Midbrain (tissue), 1 donor: Measurements from ENCODE around the gene PLXNA3.

Experiments used
- DNase-seq: peaks from one replicate; lab custom pipeline; 2025; lab: John Stamatoyannopoulos, UW

Gene PLXNA3

DNA sequence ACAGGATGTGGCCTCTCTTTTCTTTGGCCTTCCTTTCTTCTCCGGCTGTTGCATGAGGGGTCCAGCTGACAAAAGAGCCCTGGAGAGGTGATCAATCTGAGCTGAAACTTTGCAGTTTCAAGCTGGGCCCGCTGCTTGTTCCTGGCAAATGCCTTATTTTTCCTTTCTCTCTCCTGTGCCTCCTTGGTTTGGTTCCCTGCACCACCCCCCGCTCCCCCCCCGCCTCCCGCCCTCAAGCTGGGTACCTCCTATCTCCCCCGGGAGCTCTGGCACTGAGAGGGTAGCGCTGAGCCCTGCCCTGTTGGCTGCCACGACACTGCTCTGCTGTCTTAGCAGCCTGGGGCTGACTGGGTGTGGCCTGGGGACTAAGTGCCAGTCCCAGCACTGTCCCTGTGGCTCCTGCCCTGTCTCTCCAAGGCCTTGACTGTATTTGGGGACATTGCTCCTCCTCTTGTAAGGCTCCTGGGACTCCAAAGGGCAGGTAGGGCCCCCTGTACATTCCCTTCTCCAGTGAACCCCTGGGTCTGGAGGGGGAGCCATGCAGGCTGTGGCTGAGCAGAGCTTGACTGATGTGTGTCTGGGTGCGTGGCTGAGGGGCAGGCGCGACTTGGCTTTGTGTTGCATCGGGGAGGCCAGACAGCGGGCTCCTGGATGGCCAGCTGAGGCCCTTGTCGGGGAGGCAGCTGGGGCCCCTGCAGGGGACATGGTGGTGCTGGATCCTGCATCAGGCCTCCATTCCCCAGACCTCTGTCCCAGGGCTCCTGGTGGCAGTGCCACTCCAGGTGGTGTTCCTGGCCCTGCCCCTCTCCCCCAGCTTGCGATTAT is 1.1 kb downstream of the PLXNA3 start:
- peak; percentile 9 for DNase-seq

- no peak for DNase-seq
These were observed 1.8 kb downstream of the PLXNA3 start for GRCh38 chrX:154459832-154460231.

- DNase-seq = no peak
These were observed 2.2 kb downstream of the PLXNA3 start for GRCh38 chrX:154460326-154460725.

GRCh38 chrX:154462396-154462795 is 4.3 kb downstream of the PLXNA3 start:
- DNase-seq = peak; percentile 2

GRCh38 chrX:154463611-154464220 is 5.6 kb downstream of the PLXNA3 start:
- no peak for DNase-seq

DNA sequence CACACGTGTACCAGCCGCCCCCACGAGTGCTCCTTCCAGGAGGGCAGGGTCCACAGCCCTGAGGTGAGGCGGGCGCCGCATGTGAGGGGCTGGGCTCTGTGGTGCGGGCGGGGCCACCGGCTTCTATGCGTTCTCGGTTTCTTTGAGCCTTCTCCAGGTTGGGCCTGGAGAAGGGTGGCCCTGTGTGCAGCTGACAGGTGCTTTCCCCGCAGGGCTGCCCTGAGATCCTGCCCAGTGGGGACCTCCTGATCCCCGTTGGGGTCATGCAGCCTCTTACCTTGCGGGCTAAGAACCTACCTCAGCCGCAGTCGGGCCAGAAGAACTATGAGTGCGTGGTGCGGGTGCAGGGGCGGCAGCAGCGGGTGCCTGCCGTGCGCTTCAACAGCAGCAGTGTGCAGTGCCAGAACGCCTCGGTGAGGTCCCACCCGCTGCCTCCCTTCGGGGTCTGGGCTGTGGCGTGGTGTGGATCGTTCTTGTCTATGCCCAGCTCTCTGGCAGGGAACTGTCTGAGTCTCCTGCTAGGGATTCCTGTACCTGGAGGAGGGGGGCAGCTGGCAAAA is 6.8 kb downstream of the PLXNA3 start:
- DNase-seq = no peak

DNA sequence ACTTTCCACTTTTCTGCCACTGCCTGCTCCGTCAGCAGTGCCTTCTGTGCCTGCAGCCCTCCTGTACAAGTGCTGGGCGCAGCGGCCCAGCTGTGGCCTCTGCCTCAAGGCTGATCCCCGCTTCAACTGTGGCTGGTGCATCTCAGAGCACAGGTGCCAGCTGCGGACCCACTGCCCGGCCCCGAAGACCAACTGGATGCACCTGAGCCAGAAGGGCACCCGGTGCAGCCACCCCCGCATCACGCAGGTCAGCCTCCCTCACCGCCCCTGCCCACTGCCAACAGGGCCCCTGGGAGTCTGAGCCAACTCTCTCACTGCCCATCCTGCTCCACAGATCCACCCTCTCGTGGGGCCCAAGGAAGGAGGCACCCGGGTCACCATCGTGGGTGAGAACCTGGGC is 7.5 kb downstream of the PLXNA3 start:
- no peak for DNase-seq

DNA sequence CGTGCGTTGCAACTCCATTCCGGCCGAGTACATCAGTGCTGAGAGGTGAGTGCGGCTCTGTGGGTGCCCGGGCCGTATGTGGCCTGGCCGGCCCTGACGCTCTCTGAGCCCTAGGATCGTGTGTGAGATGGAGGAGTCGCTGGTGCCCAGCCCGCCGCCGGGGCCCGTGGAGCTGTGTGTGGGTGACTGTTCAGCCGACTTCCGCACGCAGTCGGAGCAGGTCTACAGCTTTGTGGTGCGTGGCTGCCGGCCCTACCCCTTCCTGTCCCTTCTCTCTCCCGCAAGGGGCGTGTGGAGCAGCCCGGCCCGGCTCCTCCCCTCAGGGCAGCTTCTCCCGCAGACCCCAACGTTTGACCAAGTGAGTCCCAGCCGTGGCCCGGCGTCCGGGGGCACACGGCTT is 8.0 kb downstream of the PLXNA3 start:
- no peak for DNase-seq

GRCh38 chrX:154466907-154467306 is 8.8 kb downstream of the PLXNA3 start:
- no peak for DNase-seq

GRCh38 chrX:154467556-154467955 is 9.5 kb downstream of the PLXNA3 start:
- DNase-seq = no peak

GRCh38 chrX:154468217-154468616 is 10.1 kb downstream of the PLXNA3 start:
- no peak for DNase-seq

- DNase-seq = no peak
These were observed 11.0 kb downstream of the PLXNA3 start for GRCh38 chrX:154469114-154469513.

- no peak for DNase-seq
These were observed 11.8 kb downstream of the PLXNA3 start for GRCh38 chrX:154469880-154470279.

DNA sequence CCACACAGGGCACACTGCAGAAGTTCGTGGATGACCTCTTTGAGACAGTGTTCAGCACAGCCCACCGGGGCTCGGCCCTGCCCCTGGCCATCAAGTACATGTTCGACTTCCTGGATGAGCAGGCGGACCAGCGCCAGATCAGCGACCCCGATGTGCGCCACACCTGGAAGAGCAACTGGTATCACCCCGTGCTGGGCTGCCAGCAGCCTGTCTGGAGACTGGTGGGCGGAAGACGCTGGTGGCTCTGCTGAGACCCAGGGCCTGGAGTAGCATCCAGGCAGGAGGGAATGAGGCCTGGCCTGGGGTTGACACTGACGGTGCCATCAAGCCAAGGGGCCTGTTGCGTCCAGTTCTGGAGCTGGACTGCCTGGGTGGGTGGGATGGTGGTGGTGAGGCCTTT is 12.4 kb downstream of the PLXNA3 start:
- no peak for DNase-seq

- no peak for DNase-seq
These were observed 13.0 kb downstream of the PLXNA3 start for GRCh38 chrX:154470914-154471568.

DNA sequence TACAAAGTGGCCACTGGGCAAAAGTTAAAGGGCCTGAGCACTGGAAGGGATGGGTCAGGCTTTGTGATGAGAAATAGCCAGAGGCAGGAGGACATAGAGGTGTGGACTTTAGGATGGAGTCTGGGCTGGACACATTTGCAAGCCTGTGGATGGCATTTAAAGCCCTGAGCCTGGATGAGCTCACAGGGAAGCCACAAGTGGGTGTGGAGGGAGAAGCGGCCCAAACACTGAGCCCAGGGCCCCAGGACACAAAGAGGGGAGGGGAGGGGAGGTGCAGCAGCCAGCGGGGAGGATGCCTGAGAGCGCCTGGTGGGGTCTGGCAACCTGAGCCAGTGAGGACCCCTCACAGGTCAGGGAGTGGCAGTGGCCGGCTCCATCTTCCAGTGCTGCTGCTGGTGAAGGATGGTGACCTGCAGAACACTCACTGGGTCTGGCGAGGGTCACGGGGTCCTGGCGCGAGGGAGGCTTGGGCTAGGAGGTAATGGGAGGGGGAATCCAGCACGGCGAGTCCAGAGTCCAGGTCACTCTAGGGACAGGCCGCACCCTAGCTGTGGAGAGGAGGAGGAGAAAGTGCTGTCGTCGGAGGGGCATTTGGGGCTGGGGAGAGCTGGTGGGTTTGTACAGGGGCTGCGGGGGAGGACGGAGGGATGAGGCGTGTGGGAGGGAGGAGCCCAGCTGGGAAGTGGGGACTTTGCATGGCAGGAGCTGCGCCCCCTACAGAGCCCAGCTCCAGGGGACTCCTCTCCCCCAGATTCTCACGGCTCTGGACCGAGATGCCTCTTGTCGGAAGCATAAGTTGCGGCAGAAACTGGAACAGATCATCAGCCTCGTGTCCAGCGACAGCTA is 14.0 kb downstream of the PLXNA3 start:
- DNase-seq = no peak

GRCh38 chrX:154472685-154473632 is 14.9 kb downstream of the PLXNA3 start:
- no peak for DNase-seq

- DNase-seq = no peak
These were observed 15.6 kb downstream of the PLXNA3 start for GRCh38 chrX:154473683-154474082.

GRCh38 chrX:154476821-154477220 is 18.7 kb downstream of the PLXNA3 start:
- DNase-seq = no peak

DNA sequence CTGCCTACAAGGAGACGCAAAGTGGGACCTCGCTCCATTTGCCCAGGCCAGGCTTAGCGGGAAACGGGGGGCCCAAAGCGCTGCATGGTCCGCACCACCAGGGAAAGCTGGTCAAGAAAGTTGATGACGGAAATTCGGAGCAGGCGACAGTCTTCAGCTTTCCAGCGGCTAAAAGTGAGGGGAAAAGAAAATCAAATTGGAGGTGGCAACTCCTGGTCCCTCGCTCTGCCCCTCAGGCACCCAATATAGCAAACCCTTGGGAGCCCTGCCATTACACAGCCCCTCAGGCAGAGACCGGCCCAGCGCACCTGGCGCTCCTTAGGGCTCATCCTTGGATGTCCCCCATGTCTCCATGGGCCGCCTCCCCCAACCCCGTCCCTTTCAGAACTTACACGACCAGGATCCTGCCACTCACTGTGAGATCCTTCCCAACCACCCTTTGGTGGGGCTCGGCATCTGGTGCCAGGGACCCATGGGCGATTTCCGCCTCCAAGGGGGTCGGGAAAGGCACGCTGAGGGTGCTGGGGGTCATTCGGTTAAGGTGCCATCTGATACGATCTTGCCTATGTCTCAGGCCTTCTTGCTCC is 19.9 kb downstream of the PLXNA3 start:
- DNase-seq = no peak
